H1 (cell line): ENCODE measurements around the gene TBX18. TPM values are rescaled to one million over a fixed set of nuclear protein-coding genes. Genes with fewer than 3 reads are reported as not detected.

Experiments used
- HDAC6 ChIP-seq: IDR thresholded peaks from one replicate; pipeline ENCODE4 v1.7.1; 2012; ENCODE audit warnings: low read depth, mild to moderate bottlenecking, inconsistent platforms, low read length, moderate library complexity
- RAD21 ChIP-seq, 2 experiments: IDR thresholded peaks in 1 of 2; conservative IDR thresholded peaks in 1 of 2; 2 replicates each; pipeline ENCODE4 v1.6.1; 2011; ENCODE audit warnings: low read depth in 2 of 2, low read length in 2 of 2, improper control_type of control experiment in 1 of 2, inconsistent platforms in 1 of 2, mild to moderate bottlenecking in 1 of 2, moderate library complexity in 1 of 2
- polyA plus RNA-seq, 7 experiments: library from polyadenylated mRNA; depleted of rRNA in 3 of 7; stranded (reverse) in 5 of 7; unstranded in 2 of 7; fragments of >200 nt in 5 of 7; fragments of 200-250 nt in 2 of 7; gene quantifications; 1 replicate in 5 of 7; 2 replicates in 1 of 7; 4 replicates in 1 of 7; pipeline versions ENCODE4 v1.2.1 to v1.2.3, GENCODE V29; 2011 to 2013; ENCODE audit warnings: missing spikeins in 2 of 7, mixed read lengths in 2 of 7
- total RNA-seq: library from RNA; stranded (reverse); fragmentation: NEBNext Ultra II Directional; extraction: Animal tissue kit (Norgen Biotek cat#: 25700); gene quantifications from 2 replicates; pipeline ENCODE4 v1.2.1, GENCODE V29; 2021
- TF ChIP-seq, protein P1 (sequence below): fragments of 300-600 bp; sonication (generic); IDR thresholded peaks from 2 replicates; pipeline ENCODE4 v1.7.1; 2012; ENCODE audit warnings: low read length, moderate library complexity, mild to moderate bottlenecking, inconsistent platforms; ENCODE audit not compliant: insufficient replicate concordance
- TF ChIP-seq, protein P2 (sequence below): IDR thresholded peaks from 2 replicates; pipeline ENCODE4 v1.6.1; 2012; ENCODE audit warnings: inconsistent platforms
- TF ChIP-seq, protein P3 (sequence below), 3 experiments: IDR thresholded peaks; 1 replicate in 2 of 3; 2 replicates in 1 of 3; pipeline versions ENCODE4 v1.5.1 to v1.6.1; 2011; ENCODE audit warnings: low read length in 3 of 3, mild to moderate bottlenecking in 3 of 3, inconsistent platforms in 2 of 3, low read depth in 1 of 3, moderate library complexity in 1 of 3; ENCODE audit not compliant: insufficient read depth in 1 of 3; ENCODE audit errors: control extremely low read depth in 1 of 3

Gene TBX18
- total and polyA plus RNA-seq, 2 of the 8 experiments (the other 6 are each of a cell fraction or from before 2014, with no cell fraction given), result 0.02 TPM; not detected in 1

GRCh38 chr6:84749181-84749580, 15.2 kb downstream of the TBX18 start (continued):
- TF ChIP-seq, protein P1, sequence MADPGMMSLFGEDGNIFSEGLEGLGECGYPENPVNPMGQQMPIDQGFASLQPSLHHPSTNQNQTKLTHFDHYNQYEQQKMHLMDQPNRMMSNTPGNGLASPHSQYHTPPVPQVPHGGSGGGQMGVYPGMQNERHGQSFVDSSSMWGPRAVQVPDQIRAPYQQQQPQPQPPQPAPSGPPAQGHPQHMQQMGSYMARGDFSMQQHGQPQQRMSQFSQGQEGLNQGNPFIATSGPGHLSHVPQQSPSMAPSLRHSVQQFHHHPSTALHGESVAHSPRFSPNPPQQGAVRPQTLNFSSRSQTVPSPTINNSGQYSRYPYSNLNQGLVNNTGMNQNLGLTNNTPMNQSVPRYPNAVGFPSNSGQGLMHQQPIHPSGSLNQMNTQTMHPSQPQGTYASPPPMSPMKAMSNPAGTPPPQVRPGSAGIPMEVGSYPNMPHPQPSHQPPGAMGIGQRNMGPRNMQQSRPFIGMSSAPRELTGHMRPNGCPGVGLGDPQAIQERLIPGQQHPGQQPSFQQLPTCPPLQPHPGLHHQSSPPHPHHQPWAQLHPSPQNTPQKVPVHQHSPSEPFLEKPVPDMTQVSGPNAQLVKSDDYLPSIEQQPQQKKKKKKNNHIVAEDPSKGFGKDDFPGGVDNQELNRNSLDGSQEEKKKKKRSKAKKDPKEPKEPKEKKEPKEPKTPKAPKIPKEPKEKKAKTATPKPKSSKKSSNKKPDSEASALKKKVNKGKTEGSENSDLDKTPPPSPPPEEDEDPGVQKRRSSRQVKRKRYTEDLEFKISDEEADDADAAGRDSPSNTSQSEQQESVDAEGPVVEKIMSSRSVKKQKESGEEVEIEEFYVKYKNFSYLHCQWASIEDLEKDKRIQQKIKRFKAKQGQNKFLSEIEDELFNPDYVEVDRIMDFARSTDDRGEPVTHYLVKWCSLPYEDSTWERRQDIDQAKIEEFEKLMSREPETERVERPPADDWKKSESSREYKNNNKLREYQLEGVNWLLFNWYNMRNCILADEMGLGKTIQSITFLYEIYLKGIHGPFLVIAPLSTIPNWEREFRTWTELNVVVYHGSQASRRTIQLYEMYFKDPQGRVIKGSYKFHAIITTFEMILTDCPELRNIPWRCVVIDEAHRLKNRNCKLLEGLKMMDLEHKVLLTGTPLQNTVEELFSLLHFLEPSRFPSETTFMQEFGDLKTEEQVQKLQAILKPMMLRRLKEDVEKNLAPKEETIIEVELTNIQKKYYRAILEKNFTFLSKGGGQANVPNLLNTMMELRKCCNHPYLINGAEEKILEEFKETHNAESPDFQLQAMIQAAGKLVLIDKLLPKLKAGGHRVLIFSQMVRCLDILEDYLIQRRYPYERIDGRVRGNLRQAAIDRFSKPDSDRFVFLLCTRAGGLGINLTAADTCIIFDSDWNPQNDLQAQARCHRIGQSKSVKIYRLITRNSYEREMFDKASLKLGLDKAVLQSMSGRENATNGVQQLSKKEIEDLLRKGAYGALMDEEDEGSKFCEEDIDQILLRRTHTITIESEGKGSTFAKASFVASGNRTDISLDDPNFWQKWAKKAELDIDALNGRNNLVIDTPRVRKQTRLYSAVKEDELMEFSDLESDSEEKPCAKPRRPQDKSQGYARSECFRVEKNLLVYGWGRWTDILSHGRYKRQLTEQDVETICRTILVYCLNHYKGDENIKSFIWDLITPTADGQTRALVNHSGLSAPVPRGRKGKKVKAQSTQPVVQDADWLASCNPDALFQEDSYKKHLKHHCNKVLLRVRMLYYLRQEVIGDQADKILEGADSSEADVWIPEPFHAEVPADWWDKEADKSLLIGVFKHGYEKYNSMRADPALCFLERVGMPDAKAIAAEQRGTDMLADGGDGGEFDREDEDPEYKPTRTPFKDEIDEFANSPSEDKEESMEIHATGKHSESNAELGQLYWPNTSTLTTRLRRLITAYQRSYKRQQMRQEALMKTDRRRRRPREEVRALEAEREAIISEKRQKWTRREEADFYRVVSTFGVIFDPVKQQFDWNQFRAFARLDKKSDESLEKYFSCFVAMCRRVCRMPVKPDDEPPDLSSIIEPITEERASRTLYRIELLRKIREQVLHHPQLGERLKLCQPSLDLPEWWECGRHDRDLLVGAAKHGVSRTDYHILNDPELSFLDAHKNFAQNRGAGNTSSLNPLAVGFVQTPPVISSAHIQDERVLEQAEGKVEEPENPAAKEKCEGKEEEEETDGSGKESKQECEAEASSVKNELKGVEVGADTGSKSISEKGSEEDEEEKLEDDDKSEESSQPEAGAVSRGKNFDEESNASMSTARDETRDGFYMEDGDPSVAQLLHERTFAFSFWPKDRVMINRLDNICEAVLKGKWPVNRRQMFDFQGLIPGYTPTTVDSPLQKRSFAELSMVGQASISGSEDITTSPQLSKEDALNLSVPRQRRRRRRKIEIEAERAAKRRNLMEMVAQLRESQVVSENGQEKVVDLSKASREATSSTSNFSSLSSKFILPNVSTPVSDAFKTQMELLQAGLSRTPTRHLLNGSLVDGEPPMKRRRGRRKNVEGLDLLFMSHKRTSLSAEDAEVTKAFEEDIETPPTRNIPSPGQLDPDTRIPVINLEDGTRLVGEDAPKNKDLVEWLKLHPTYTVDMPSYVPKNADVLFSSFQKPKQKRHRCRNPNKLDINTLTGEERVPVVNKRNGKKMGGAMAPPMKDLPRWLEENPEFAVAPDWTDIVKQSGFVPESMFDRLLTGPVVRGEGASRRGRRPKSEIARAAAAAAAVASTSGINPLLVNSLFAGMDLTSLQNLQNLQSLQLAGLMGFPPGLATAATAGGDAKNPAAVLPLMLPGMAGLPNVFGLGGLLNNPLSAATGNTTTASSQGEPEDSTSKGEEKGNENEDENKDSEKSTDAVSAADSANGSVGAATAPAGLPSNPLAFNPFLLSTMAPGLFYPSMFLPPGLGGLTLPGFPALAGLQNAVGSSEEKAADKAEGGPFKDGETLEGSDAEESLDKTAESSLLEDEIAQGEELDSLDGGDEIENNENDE, result no peak
- TF ChIP-seq, protein P2, sequence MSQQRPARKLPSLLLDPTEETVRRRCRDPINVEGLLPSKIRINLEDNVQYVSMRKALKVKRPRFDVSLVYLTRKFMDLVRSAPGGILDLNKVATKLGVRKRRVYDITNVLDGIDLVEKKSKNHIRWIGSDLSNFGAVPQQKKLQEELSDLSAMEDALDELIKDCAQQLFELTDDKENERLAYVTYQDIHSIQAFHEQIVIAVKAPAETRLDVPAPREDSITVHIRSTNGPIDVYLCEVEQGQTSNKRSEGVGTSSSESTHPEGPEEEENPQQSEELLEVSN, result no peak
- TF ChIP-seq, protein P3, sequence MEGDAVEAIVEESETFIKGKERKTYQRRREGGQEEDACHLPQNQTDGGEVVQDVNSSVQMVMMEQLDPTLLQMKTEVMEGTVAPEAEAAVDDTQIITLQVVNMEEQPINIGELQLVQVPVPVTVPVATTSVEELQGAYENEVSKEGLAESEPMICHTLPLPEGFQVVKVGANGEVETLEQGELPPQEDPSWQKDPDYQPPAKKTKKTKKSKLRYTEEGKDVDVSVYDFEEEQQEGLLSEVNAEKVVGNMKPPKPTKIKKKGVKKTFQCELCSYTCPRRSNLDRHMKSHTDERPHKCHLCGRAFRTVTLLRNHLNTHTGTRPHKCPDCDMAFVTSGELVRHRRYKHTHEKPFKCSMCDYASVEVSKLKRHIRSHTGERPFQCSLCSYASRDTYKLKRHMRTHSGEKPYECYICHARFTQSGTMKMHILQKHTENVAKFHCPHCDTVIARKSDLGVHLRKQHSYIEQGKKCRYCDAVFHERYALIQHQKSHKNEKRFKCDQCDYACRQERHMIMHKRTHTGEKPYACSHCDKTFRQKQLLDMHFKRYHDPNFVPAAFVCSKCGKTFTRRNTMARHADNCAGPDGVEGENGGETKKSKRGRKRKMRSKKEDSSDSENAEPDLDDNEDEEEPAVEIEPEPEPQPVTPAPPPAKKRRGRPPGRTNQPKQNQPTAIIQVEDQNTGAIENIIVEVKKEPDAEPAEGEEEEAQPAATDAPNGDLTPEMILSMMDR (IDR thresholded peaks at IDR 0.05; ENCODE audit: control extremely low read depth in 1 of 3, insufficient read depth in 1 of 3, low read depth in 1 of 3, low read length in 3 of 3), result no peak
- TF ChIP-seq RAD21 (IDR thresholded peaks at IDR 0.05 in 1 of 2, conservative IDR thresholded peaks at IDR 0.05 in 1 of 2; ENCODE audit: low read depth in 2 of 2, low read length in 2 of 2) (no peak), HDAC6 (no peak)
